Caco-2 (cell line): Measurements from ENCODE around the gene ST8SIA4. TPM values are rescaled to one million over a fixed set of nuclear protein-coding genes. Genes with fewer than 3 reads are reported as not detected.

Experiments used
- BruUV-seq: library from RNA; stranded (reverse); fragments of 400-500 nt; replicated peaks from 2 replicates; lab custom pipeline; 2021; lab: Mats Ljungman, UMichigan
- CTCF ChIA-PET: fragments of 300-600 bp; sonication (Branson Sonifier 250); formaldehyde crosslinking; loops from one replicate; lab custom pipeline; 2022; ENCODE audit warnings: antibody characterized with exemption; lab: Charles Lee
- POLR2A ChIA-PET: fragments of 300-600 bp; sonication (Branson Sonifier 250); formaldehyde crosslinking; loops from one replicate; lab custom pipeline; 2022; ENCODE audit warnings: antibody characterized with exemption; lab: Charles Lee
- DNase-seq, 2 experiments: peaks; one replicate each; pipeline versions ENCODE4 v3.0.0 to v3.0.0-alpha.2; 2020 to 2022
- H3K27me3 ChIP-seq: replicated peaks from 2 replicates; pipeline ENCODE4 v1.6.0; 2011; ENCODE audit warnings: low read length; ENCODE audit not compliant: control insufficient read depth, insufficient read depth
- H3K36me3 ChIP-seq: 2 replicates; pipeline ENCODE4 v1.5.1; 2011; ENCODE audit warnings: low read length; ENCODE audit not compliant: control insufficient read depth, insufficient read depth
- H3K4me1 ChIP-seq: fragments of 250-450 bp; sonication (Bioruptor Pico); 2 replicates; pipeline ENCODE4 v1.5.1; 2020; ENCODE audit warnings: mild to moderate bottlenecking
- H3K4me3 ChIP-seq: 2 replicates; pipeline ENCODE4 v1.5.1; 2011; ENCODE audit warnings: low read depth, mild to moderate bottlenecking, control low read depth, low read length
- H3K9me3 ChIP-seq: fragments of 250-450 bp; sonication (Bioruptor Pico); 2 replicates; pipeline ENCODE4 v1.5.1; 2020; ENCODE audit warnings: mild to moderate bottlenecking, moderate library complexity
- H3K27ac Mint-ChIP-seq: one replicate; pipeline ENCODE4 v1.8.0; 2022; ENCODE audit warnings: mixed read lengths; ENCODE audit not compliant: unreplicated experiment
- H3K27me3 Mint-ChIP-seq: one replicate; pipeline ENCODE4 v1.8.0; 2022; ENCODE audit warnings: mixed read lengths; ENCODE audit not compliant: insufficient read depth, unreplicated experiment
- H3K36me3 Mint-ChIP-seq: one replicate; pipeline ENCODE4 v1.8.0; 2022; ENCODE audit warnings: mild to moderate bottlenecking, mixed read lengths; ENCODE audit not compliant: insufficient read depth, unreplicated experiment
- H3K4me1 Mint-ChIP-seq: one replicate; pipeline ENCODE4 v1.8.0; 2022; ENCODE audit warnings: low read depth, mixed read lengths; ENCODE audit not compliant: unreplicated experiment
- H3K4me3 Mint-ChIP-seq: one replicate; pipeline ENCODE4 v1.8.0; 2022; ENCODE audit warnings: mild to moderate bottlenecking, moderate library complexity, mixed read lengths; ENCODE audit not compliant: unreplicated experiment
- H3K9me3 Mint-ChIP-seq: one replicate; pipeline ENCODE4 v1.8.0; 2022; ENCODE audit warnings: mixed read lengths; ENCODE audit not compliant: unreplicated experiment
- intact Hi-C: fragments of 100-400 bp; cut with micrococcal nuclease; formaldehyde crosslinking; loops from one replicate; pipeline ENCODE4 v1.10.0; 2022; ENCODE audit not compliant: unreplicated experiment
- total RNA-seq: library from RNA; stranded (reverse); gene quantifications from 2 replicates; pipeline ENCODE4 v1.2.3, GENCODE V29; 2022
- TF ChIP-seq, protein P1 (sequence below), 2 experiments: fragments of 200-600 bp in 1 of 2; IDR thresholded peaks; 1 replicate in 1 of 2; 2 replicates in 1 of 2; pipeline versions ENCODE4 v1.5.1 to v1.8.0; 2011 to 2022; ENCODE audit warnings: antibody characterized with exemption in 1 of 2, control low read depth in 1 of 2, inconsistent platforms in 1 of 2, low read depth in 1 of 2, low read length in 1 of 2, mild to moderate bottlenecking in 1 of 2, moderate library complexity in 1 of 2; ENCODE audit not compliant: insufficient read depth in 1 of 2, severe bottlenecking in 1 of 2, unreplicated experiment in 1 of 2

Gene ST8SIA4
- total RNA-seq, 1 experiment from 2014 or later, result 0.61 TPM

DNA sequence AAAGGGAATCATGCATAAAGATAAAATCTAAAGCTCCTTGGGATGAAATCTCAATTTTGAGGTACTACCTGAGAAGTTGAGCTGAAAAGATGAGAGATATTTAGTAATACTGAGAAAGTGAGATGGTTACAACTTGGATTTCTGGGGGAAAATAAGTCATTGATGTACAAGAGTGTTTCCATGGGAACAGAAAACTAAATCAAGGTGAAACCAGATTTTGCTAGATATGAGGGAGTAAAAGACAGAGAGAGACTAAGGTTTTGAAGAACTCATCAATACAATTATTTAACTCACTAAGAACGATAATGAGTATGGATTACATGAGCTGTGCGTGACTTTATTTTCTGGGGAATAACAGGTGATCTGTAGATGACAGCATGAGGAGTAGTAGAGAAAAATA, 10.2 kb upstream of the ST8SIA4 start:
- no peaks in the 10 kb centered on the region for H3K4me1 ChIP-seq
- Mint-ChIP-seq H3K4me3 (no peak overlapping the region), H3K9me3 (no peaks in the 10 kb centered on the region), H3K4me1 (no peaks in the 10 kb centered on the region), H3K27ac (no peak overlapping the region), H3K27me3 (no peaks in the 10 kb centered on the region), H3K36me3 (no peaks in the 10 kb centered on the region)
- POLR2A ChIA-PET, result no interaction called here
- DNase-seq, result no peak
- H3K27me3 ChIP-seq, result no peaks in the 10 kb centered on the region
- no peak overlapping the region for H3K4me3 ChIP-seq
- CTCF ChIA-PET, result no interaction called here
- BruUV-seq, result no TSS peak
- no peaks in the 10 kb centered on the region for H3K36me3 ChIP-seq
- intact Hi-C loops, result no loop called here
- TF ChIP-seq, protein P1, sequence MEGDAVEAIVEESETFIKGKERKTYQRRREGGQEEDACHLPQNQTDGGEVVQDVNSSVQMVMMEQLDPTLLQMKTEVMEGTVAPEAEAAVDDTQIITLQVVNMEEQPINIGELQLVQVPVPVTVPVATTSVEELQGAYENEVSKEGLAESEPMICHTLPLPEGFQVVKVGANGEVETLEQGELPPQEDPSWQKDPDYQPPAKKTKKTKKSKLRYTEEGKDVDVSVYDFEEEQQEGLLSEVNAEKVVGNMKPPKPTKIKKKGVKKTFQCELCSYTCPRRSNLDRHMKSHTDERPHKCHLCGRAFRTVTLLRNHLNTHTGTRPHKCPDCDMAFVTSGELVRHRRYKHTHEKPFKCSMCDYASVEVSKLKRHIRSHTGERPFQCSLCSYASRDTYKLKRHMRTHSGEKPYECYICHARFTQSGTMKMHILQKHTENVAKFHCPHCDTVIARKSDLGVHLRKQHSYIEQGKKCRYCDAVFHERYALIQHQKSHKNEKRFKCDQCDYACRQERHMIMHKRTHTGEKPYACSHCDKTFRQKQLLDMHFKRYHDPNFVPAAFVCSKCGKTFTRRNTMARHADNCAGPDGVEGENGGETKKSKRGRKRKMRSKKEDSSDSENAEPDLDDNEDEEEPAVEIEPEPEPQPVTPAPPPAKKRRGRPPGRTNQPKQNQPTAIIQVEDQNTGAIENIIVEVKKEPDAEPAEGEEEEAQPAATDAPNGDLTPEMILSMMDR (IDR thresholded peaks at IDR 0.05; ENCODE audit: insufficient read depth in 1 of 2, low read depth in 1 of 2, low read length in 1 of 2, severe bottlenecking in 1 of 2, unreplicated experiment in 1 of 2), result no peak
- no peaks in the 10 kb centered on the region for H3K9me3 ChIP-seq

DNA sequence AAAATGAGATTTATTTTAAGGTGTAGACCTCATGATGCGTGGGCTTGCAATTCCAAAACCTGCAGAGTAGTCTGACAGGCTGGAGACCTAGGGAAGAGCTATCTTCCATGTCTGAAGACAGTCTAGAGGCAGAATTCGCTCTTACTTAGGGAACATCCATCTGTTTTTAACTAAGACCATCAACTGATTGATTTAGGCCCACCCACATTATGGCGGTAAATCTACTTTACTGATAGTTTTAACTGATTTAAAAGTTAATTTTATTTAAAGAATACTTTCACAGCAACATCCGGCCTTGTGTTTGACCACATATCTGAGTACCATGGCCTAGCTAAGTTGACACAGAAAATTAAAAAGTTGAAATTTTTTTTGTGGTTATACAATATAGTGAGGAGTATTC, 6.0 kb upstream of the ST8SIA4 start:
- no peak for DNase-seq
- intact Hi-C loops, result loop anchor here (10.0 kb wide), 1 partner anchor 424 kb away; no protein-coding TSS in a partner anchor
- Mint-ChIP-seq H3K9me3 (no peaks in the 10 kb centered on the region), H3K27ac (no peak overlapping the region), H3K4me3 (no peak overlapping the region), H3K27me3 (no peaks in the 10 kb centered on the region), H3K36me3 (no peaks in the 10 kb centered on the region), H3K4me1 (no peaks in the 10 kb centered on the region)
- H3K4me1 ChIP-seq, result no peaks in the 10 kb centered on the region
- no peaks in the 10 kb centered on the region for H3K9me3 ChIP-seq
- no peaks in the 10 kb centered on the region for H3K36me3 ChIP-seq
- no peak overlapping the region for H3K4me3 ChIP-seq
- CTCF ChIA-PET, result no interaction called here
- TF ChIP-seq, protein P1 (IDR thresholded peaks at IDR 0.05; ENCODE audit: insufficient read depth in 1 of 2, low read depth in 1 of 2, low read length in 1 of 2, severe bottlenecking in 1 of 2, unreplicated experiment in 1 of 2), result no peak
- POLR2A ChIA-PET, result no interaction called here
- no peaks in the 10 kb centered on the region for H3K27me3 ChIP-seq
- no TSS peak for BruUV-seq

DNA sequence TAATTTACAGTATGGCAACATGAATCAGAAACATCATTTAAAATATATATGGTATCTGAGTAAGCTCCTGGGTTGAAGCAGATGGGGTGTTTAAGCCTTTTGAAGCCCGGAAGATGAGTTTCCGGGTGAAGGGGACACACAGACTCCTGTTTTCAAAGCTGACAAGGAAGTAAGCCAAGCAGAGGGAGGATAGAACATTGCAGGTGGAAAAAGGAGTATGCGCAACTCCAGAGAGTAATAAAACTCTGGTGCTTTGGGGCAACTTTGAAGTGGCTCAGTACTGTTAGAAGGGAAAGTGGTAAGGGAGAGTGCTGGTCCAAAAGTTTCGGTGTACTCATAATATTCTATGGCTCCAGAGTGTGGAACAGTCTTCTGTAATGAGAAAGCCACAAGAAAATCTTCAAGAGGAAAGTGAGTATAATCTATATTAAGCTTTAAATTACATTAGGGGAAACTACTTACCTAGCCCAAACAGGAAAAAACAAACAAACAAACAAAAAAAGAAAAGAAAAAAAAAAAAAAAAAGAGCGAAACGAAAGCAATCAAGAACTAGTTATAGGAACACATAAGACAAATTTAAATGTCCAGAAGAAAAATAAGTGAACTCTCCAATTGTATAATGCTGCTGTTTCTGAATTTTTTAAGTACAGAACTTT, 2.3 kb upstream of the ST8SIA4 start:
- H3K27me3 ChIP-seq, result no peaks in the 10 kb centered on the region; the same call in 1 of the 2 replicates
- no peak overlapping the region for H3K4me3 ChIP-seq
- H3K27ac Mint-ChIP-seq, result no peak overlapping the region
- no peaks in the 10 kb centered on the region for H3K9me3 ChIP-seq
- intact Hi-C loops, result loop anchor here (10.0 kb wide), 1 partner anchor 421 kb away; no protein-coding TSS in a partner anchor
- no peak overlapping the region for H3K4me3 Mint-ChIP-seq
- peaks cover 2% of the 10 kb centered on the region for H3K27me3 Mint-ChIP-seq
- no peak for DNase-seq
- no peaks in the 10 kb centered on the region for H3K4me1 Mint-ChIP-seq
- ChIA-PET POLR2A (no interaction called here), CTCF (no interaction called here)
- H3K9me3 Mint-ChIP-seq, result no peaks in the 10 kb centered on the region
- no peaks in the 10 kb centered on the region for H3K36me3 Mint-ChIP-seq
- 0 out of 2 replicates have a peak, but pooled peaks cover 4% of the 10 kb centered on the region for H3K4me1 ChIP-seq
- H3K36me3 ChIP-seq, result no peaks in the 10 kb centered on the region
- BruUV-seq, result no TSS peak
- TF ChIP-seq, protein P1 (IDR thresholded peaks at IDR 0.05; ENCODE audit: insufficient read depth in 1 of 2, low read depth in 1 of 2, low read length in 1 of 2, severe bottlenecking in 1 of 2, unreplicated experiment in 1 of 2), result no peak
